Measurements from ENCODE around the gene IGFBP4. TPM values are rescaled to one million over a fixed set of nuclear protein-coding genes. Genes with fewer than 3 reads are reported as not detected.

Gene IGFBP4
- total RNA-seq, 2 donors from 2014 or later: 47.1 to 58.4 TPM

- H3K9me3 Mint-ChIP-seq: no peaks in the 10 kb centered on the region
- no peaks in the 10 kb centered on the region for H3K4me1 Mint-ChIP-seq (ENCODE audit: low read depth)
- no peak for DNase-seq
- ATAC-seq (replicated peaks in 1 of 2): no peak
- H3K36me3 Mint-ChIP-seq (ENCODE audit: insufficient read depth in 2 of 2): no peaks in the 10 kb centered on the region
- no peak overlapping the region for H3K27ac Mint-ChIP-seq
- peaks cover 13% of the 10 kb centered on the region for H3K27me3 Mint-ChIP-seq (ENCODE audit: low read depth)
- H3K4me3 Mint-ChIP-seq: no peak overlapping the region
Measured at GRCh38 chr17:40499551-40500189, 56.4 kb downstream of the IGFBP4 start.

- Mint-ChIP-seq H3K27ac (no peak overlapping the region), H3K4me3 (no peak overlapping the region), H3K4me1 (ENCODE audit: low read depth) (peaks cover under 1% of the 10 kb centered on the region), H3K9me3 (no peaks in the 10 kb centered on the region), H3K36me3 (ENCODE audit: insufficient read depth in 2 of 2) (no peaks in the 10 kb centered on the region), H3K27me3 (ENCODE audit: low read depth) (peaks cover 13% of the 10 kb centered on the region)
- DNase-seq (no peak), ATAC-seq (replicated peaks in 1 of 2) (no peak)
Measured at GRCh38 chr17:40500190-40500589, 56.9 kb downstream of the IGFBP4 start.

- no peak for DNase-seq
- H3K27ac Mint-ChIP-seq: no peak overlapping the region
- peaks cover 4% of the 10 kb centered on the region for H3K4me1 Mint-ChIP-seq (ENCODE audit: low read depth)
- H3K27me3 Mint-ChIP-seq (ENCODE audit: low read depth): peaks cover 13% of the 10 kb centered on the region
- no peaks in the 10 kb centered on the region for H3K36me3 Mint-ChIP-seq (ENCODE audit: insufficient read depth in 2 of 2)
- no peak overlapping the region for H3K4me3 Mint-ChIP-seq
- no peak for ATAC-seq (replicated peaks in 1 of 2)
- no peaks in the 10 kb centered on the region for H3K9me3 Mint-ChIP-seq
Measured at GRCh38 chr17:40500709-40501108, 57.5 kb downstream of the IGFBP4 start.

- Mint-ChIP-seq H3K27ac (no peak within 1 kb of the TSS), H3K27me3 (ENCODE audit: low read depth) (peaks cover 13% of the 10 kb centered on the region), H3K4me3 (no peak within 1 kb of the TSS), H3K9me3 (no peaks in the 10 kb centered on the region), H3K36me3 (ENCODE audit: insufficient read depth in 2 of 2) (no peaks in the 10 kb centered on the region), H3K4me1 (ENCODE audit: low read depth) (peaks cover 9% of the 10 kb centered on the region)
- DNase-seq: no peak
- no peak for ATAC-seq (replicated peaks in 1 of 2)
Measured at GRCh38 chr17:40501499-40501911, 58.3 kb downstream of the IGFBP4 start, which contains the start of gene TNS4. TSS of gene TNS4 (minus strand) at chr17:40501623. CDS start at chr17:40496425, 5,198 bp downstream.

GRCh38 chr17:40502716-40503115 lies 59.5 kb downstream of the IGFBP4 start:
- peaks cover 9% of the 10 kb centered on the region for H3K4me1 Mint-ChIP-seq (ENCODE audit: low read depth)
- H3K27ac Mint-ChIP-seq: no peak overlapping the region
- DNase-seq (no peak), ATAC-seq (replicated peaks in 1 of 2) (no peak)
- no peaks in the 10 kb centered on the region for H3K36me3 Mint-ChIP-seq (ENCODE audit: insufficient read depth in 2 of 2)
- peaks cover 7% of the 10 kb centered on the region for H3K27me3 Mint-ChIP-seq (ENCODE audit: low read depth)
- H3K9me3 Mint-ChIP-seq: no peaks in the 10 kb centered on the region
- H3K4me3 Mint-ChIP-seq: no peak overlapping the region

- H3K9me3 Mint-ChIP-seq: no peaks in the 10 kb centered on the region
- ATAC-seq (replicated peaks in 1 of 2) (no peak), DNase-seq (no peak)
- no peaks in the 10 kb centered on the region for H3K36me3 Mint-ChIP-seq (ENCODE audit: insufficient read depth in 2 of 2)
- peaks cover 7% of the 10 kb centered on the region for H3K27me3 Mint-ChIP-seq (ENCODE audit: low read depth)
- H3K4me1 Mint-ChIP-seq (ENCODE audit: low read depth): peaks cover 9% of the 10 kb centered on the region
- H3K4me3 Mint-ChIP-seq: no peak overlapping the region
- no peak overlapping the region for H3K27ac Mint-ChIP-seq
Measured at GRCh38 chr17:40503154-40503553, 59.9 kb downstream of the IGFBP4 start.

GRCh38 chr17:40506786-40507185 lies 63.5 kb downstream of the IGFBP4 start:
- no peak overlapping the region for H3K4me3 Mint-ChIP-seq
- H3K27ac Mint-ChIP-seq: no peak overlapping the region
- no peak for ATAC-seq (replicated peaks in 1 of 2)
- H3K9me3 Mint-ChIP-seq: no peaks in the 10 kb centered on the region
- peaks cover 9% of the 10 kb centered on the region for H3K4me1 Mint-ChIP-seq (ENCODE audit: low read depth)
- H3K36me3 Mint-ChIP-seq (ENCODE audit: insufficient read depth in 2 of 2): no peaks in the 10 kb centered on the region
- no peak for DNase-seq
- H3K27me3 Mint-ChIP-seq (ENCODE audit: low read depth): no peaks in the 10 kb centered on the region

Other genes starting within 250 kb of the IGFBP4 start
- 10 to 100 TPM; 31.5 to 35.5 TPM for gene WIPF2, start 224.1 kb upstream of the IGFBP4 start, total RNA-seq
- 10 to 100 TPM; 86.2 to 92.6 TPM for gene CDC6, start 155.6 kb upstream of the IGFBP4 start, total RNA-seq
- gene RARA, start 134.3 kb upstream of the IGFBP4 start, total RNA-seq: 10 to 100 TPM; 33.4 to 45.2 TPM
- not detected for gene GJD3, start 78.7 kb upstream of the IGFBP4 start, total RNA-seq
- gene TOP2A, start 25.6 kb upstream of the IGFBP4 start, total RNA-seq: 100 to 1,000 TPM; 324 to 425 TPM
- gene TNS4, start 58.2 kb downstream of the IGFBP4 start, total RNA-seq: 10 to 100 TPM in 1 of 2 donors, 1 to 10 TPM in 1; 9.9 to 10.6 TPM
- gene CCR7, start 122.0 kb downstream of the IGFBP4 start, total RNA-seq: 100 to 1,000 TPM; 311 to 371 TPM
- 100 to 1,000 TPM in 1 of 2 donors, 10 to 100 TPM in 1; 98.1 to 114 TPM for gene SMARCE1, start 204.4 kb downstream of the IGFBP4 start, total RNA-seq
- not detected for gene KRT222, start 221.7 kb downstream of the IGFBP4 start, total RNA-seq